GM23338 (cell line): ENCODE data around the gene EFCAB9. TPM values are rescaled to one million over a fixed set of nuclear protein-coding genes. Genes with fewer than 3 reads are reported as not detected.

Experiments used
- ATAC-seq: fragments of 200-7000 bp; cut with Tn5 transposase; 3 replicates; pipeline ENCODE4 v1.9.1; 2020
- DNase-seq: peaks from one replicate; pipeline ENCODE4 v3.0.0-alpha.2; 2015; ENCODE audit warnings: low spot score
- H2AFZ ChIP-seq: fragments of 200-600 bp; sonication (generic); 2 replicates; pipeline ENCODE4 v1.8.0; 2016; ENCODE audit warnings: antibody characterized with exemption, mild to moderate bottlenecking, moderate library complexity
- H3F3A ChIP-seq: fragments of 200-600 bp; sonication (generic); replicated peaks from 2 replicates; pipeline ENCODE4 v1.8.0; 2017; ENCODE audit warnings: antibody characterized with exemption, mixed run types, low read depth
- H3K27ac ChIP-seq: fragments of 200-600 bp; sonication (generic); 2 replicates; pipeline ENCODE4 v1.6.1; 2016; ENCODE audit warnings: low read depth
- H3K27me3 ChIP-seq: fragments of 200-600 bp; sonication (generic); 2 replicates; pipeline ENCODE4 v1.8.0; 2016; ENCODE audit warnings: mild to moderate bottlenecking, mixed run types, moderate library complexity; ENCODE audit not compliant: insufficient read depth
- H3K36me3 ChIP-seq: fragments of 200-600 bp; sonication (generic); 2 replicates; pipeline ENCODE4 v1.8.0; 2016; ENCODE audit warnings: mild to moderate bottlenecking; ENCODE audit not compliant: insufficient read depth
- H3K4me1 ChIP-seq: fragments of 200-600 bp; sonication (generic); 2 replicates; pipeline ENCODE4 v1.8.0; 2016; ENCODE audit warnings: mild to moderate bottlenecking, moderate library complexity; ENCODE audit not compliant: insufficient read depth
- H3K4me2 ChIP-seq: fragments of 200-600 bp; sonication (generic); 2 replicates; pipeline ENCODE4 v1.7.1; 2017; ENCODE audit warnings: mixed run types
- H3K4me3 ChIP-seq: fragments of 200-600 bp; sonication (generic); 2 replicates; pipeline ENCODE4 v1.6.1; 2016; ENCODE audit warnings: mixed run types
- H3K79me2 ChIP-seq: fragments of 200-600 bp; sonication (generic); replicated peaks from 2 replicates; pipeline ENCODE4 v1.8.0; 2017; ENCODE audit warnings: mild to moderate bottlenecking; ENCODE audit not compliant: insufficient read depth
- H3K9me2 ChIP-seq: fragments of 200-600 bp; sonication (generic); 2 replicates; pipeline ENCODE4 v1.8.0; 2017; ENCODE audit not compliant: insufficient read depth
- H4K20me1 ChIP-seq: fragments of 200-600 bp; sonication (generic); replicated peaks from 2 replicates; pipeline ENCODE4 v1.8.0; 2017; ENCODE audit warnings: mild to moderate bottlenecking; ENCODE audit not compliant: insufficient read depth
- H3K27ac Mint-ChIP-seq: 2 replicates; pipeline ENCODE4 v1.8.0; 2020; ENCODE audit warnings: inconsistent platforms, mild to moderate bottlenecking, moderate library complexity, mixed read lengths
- H3K27me3 Mint-ChIP-seq: 3 replicates; pipeline ENCODE4 v1.8.0; 2022; ENCODE audit warnings: low read depth, mild to moderate bottlenecking, moderate library complexity, mixed read lengths, inconsistent platforms; ENCODE audit not compliant: insufficient read depth, poor library complexity
- H3K36me3 Mint-ChIP-seq: 3 replicates; pipeline ENCODE4 v1.8.0; 2021; ENCODE audit warnings: low read depth, mild to moderate bottlenecking, inconsistent platforms, moderate library complexity, mixed read lengths
- H3K4me1 Mint-ChIP-seq: 3 replicates; pipeline ENCODE4 v1.8.0; 2020; ENCODE audit warnings: mild to moderate bottlenecking, inconsistent platforms, mixed read lengths
- H3K4me3 Mint-ChIP-seq: 3 replicates; pipeline ENCODE4 v1.8.0; 2021; ENCODE audit warnings: moderate library complexity, mild to moderate bottlenecking, inconsistent platforms, mixed read lengths
- H3K9me3 Mint-ChIP-seq: 3 replicates; pipeline ENCODE4 v1.8.0; 2020; ENCODE audit warnings: moderate library complexity, mild to moderate bottlenecking, inconsistent platforms, mixed read lengths
- CREB1 ChIP-seq: fragments of 250-450 bp; sonication (Bioruptor Pico); IDR thresholded peaks from 2 replicates; pipeline ENCODE4 v1.5.0; 2020; ENCODE audit warnings: low read depth, mild to moderate bottlenecking, moderate library complexity
- CTCF ChIP-seq, 2 experiments: fragments of 200-600 bp in 1 of 2; sonication (generic) in 1 of 2; conservative IDR thresholded peaks; 2 replicates each; pipeline versions ENCODE4 v1.5.1 to v1.6.1; 2016 to 2017; ENCODE audit warnings: antibody characterized with exemption in 2 of 2, low read depth in 2 of 2, mild to moderate bottlenecking in 2 of 2, moderate library complexity in 1 of 2
- ETS1 ChIP-seq: IDR thresholded peaks from 2 replicates; pipeline ENCODE4 v1.6.1; 2016; ENCODE audit warnings: antibody characterized with exemption
- EZH2 ChIP-seq: fragments of 200-600 bp; sonication (generic); IDR thresholded peaks from one replicate; pipeline ENCODE4 v1.8.0; 2017; ENCODE audit warnings: antibody characterized with exemption, mild to moderate bottlenecking, low read depth; ENCODE audit not compliant: unreplicated experiment
- EZH2phosphoT487 ChIP-seq: fragments of 200-600 bp; sonication (generic); IDR thresholded peaks from one replicate; pipeline ENCODE4 v1.8.1; 2018; ENCODE audit warnings: antibody characterized with exemption; ENCODE audit not compliant: unreplicated experiment
- JUNB ChIP-seq: IDR thresholded peaks from one replicate; pipeline ENCODE4 v1.6.1; 2016; ENCODE audit warnings: antibody characterized with exemption; ENCODE audit not compliant: unreplicated experiment
- NANOG ChIP-seq: IDR thresholded peaks from 2 replicates; pipeline ENCODE4 v1.6.1; 2016; ENCODE audit warnings: antibody characterized with exemption, borderline replicate concordance
- POLR2AphosphoS5 ChIP-seq: IDR thresholded peaks from 2 replicates; pipeline ENCODE4 v1.6.1; 2016; ENCODE audit warnings: antibody characterized with exemption, low read depth
- REST ChIP-seq: IDR thresholded peaks from one replicate; pipeline ENCODE4 v1.6.1; 2018; ENCODE audit warnings: antibody characterized with exemption; ENCODE audit not compliant: unreplicated experiment
- STAT1 ChIP-seq: IDR thresholded peaks from one replicate; pipeline ENCODE4 v1.6.1; 2016; ENCODE audit warnings: antibody characterized with exemption; ENCODE audit not compliant: unreplicated experiment
- ZNF114 ChIP-seq: fragments of 250-450 bp; sonication (Bioruptor Pico); IDR thresholded peaks from 2 replicates; pipeline ENCODE4 v1.5.0; 2020; ENCODE audit warnings: mild to moderate bottlenecking, moderate library complexity
- ZNF331 ChIP-seq: fragments of 250-450 bp; sonication (Bioruptor Pico); IDR thresholded peaks from 2 replicates; pipeline ENCODE4 v1.5.0; 2020; ENCODE audit warnings: low read depth, mild to moderate bottlenecking, moderate library complexity
- ZNF462 ChIP-seq: fragments of 250-450 bp; sonication (Bioruptor Pico); IDR thresholded peaks from 2 replicates; pipeline ENCODE4 v1.5.0; 2020; ENCODE audit warnings: mild to moderate bottlenecking, moderate library complexity
- polyA plus RNA-seq: library from polyadenylated mRNA; unstranded; fragments of >200 nt; fragmentation: Nextera tagmentation; extraction: Ambion mirVana; gene quantifications from 2 replicates; pipeline ENCODE4 v1.2.1, GENCODE V29; 2016
- total RNA-seq: library from RNA; depleted of rRNA; stranded (reverse); fragments of >200 nt; shearing (Covaris generic); gene quantifications from 2 replicates; pipeline ENCODE4 v1.2.3, GENCODE V29; 2014

Gene EFCAB9
- total and polyA plus RNA-seq, 2 experiments from 2014 or later, result not detected

GRCh38 chr5:172252501-172252900, 58.5 kb downstream of the EFCAB9 start:
- H3K27ac ChIP-seq, result no peak overlapping the region
- Mint-ChIP-seq H3K27ac (no peak overlapping the region), H3K4me3 (no peak overlapping the region), H3K27me3 (peaks cover 6% of the 10 kb centered on the region), H3K9me3 (peaks cover 15% of the 10 kb centered on the region; the same call in 2 of the 3 replicates), H3K36me3 (peaks cover 50% of the 10 kb centered on the region), H3K4me1 (peaks cover 2% of the 10 kb centered on the region; the same call in 2 of the 3 replicates)
- peaks cover 58% of the 10 kb centered on the region for H4K20me1 ChIP-seq
- DNase-seq (no peak), ATAC-seq (no peak)
- H3K4me1 ChIP-seq, result no peaks in the 10 kb centered on the region
- peaks cover 96% of the 10 kb centered on the region for H3K79me2 ChIP-seq
- no peak overlapping the region for H3K4me2 ChIP-seq
- 0 out of 2 replicates have a peak, but pooled peaks cover 3% of the 10 kb centered on the region for H3F3A ChIP-seq
- no peak for TF ChIP-seq ZNF462 (CRISPR knock-in tag)
- no peak for TF ChIP-seq STAT1
- no peak for TF ChIP-seq EZH2
- TF ChIP-seq CREB1 (CRISPR knock-in tag), result no peak
- TF ChIP-seq ZNF331 (CRISPR knock-in tag), result no peak
- no peak for TF ChIP-seq CTCF (conservative IDR thresholded peaks at IDR 0.05; ENCODE audit: low read depth in 2 of 2)
- TF ChIP-seq JUNB, result no peak
- no peak for TF ChIP-seq REST
- TF ChIP-seq ZNF114, result no peak
- no peak for TF ChIP-seq EZH2phosphoT487
- no peak for TF ChIP-seq ETS1
- no peak for TF ChIP-seq POLR2AphosphoS5
- TF ChIP-seq NANOG, result no peak
- no peaks in the 10 kb centered on the region for H3K9me2 ChIP-seq
- no peak overlapping the region for H3K4me3 ChIP-seq
- no peaks in the 10 kb centered on the region for H3K36me3 ChIP-seq
- H2AFZ ChIP-seq, result no peak overlapping the region
- no peaks in the 10 kb centered on the region for H3K27me3 ChIP-seq
